HG03571 (cell line): ENCODE measurements around the gene LRP11.
"Not testable (repeated sequence)": the region's sequence is repeated elsewhere in the genome, so short reads cannot be mapped to it uniquely, and the experiment has no call there.

Source experiments
- ATAC-seq: cut with Tn5 transposase; IDR thresholded peaks from one replicate; pipeline ENCODE4 v1.9.1; 2021; ENCODE audit not compliant: unreplicated experiment

Gene LRP11

DNA sequence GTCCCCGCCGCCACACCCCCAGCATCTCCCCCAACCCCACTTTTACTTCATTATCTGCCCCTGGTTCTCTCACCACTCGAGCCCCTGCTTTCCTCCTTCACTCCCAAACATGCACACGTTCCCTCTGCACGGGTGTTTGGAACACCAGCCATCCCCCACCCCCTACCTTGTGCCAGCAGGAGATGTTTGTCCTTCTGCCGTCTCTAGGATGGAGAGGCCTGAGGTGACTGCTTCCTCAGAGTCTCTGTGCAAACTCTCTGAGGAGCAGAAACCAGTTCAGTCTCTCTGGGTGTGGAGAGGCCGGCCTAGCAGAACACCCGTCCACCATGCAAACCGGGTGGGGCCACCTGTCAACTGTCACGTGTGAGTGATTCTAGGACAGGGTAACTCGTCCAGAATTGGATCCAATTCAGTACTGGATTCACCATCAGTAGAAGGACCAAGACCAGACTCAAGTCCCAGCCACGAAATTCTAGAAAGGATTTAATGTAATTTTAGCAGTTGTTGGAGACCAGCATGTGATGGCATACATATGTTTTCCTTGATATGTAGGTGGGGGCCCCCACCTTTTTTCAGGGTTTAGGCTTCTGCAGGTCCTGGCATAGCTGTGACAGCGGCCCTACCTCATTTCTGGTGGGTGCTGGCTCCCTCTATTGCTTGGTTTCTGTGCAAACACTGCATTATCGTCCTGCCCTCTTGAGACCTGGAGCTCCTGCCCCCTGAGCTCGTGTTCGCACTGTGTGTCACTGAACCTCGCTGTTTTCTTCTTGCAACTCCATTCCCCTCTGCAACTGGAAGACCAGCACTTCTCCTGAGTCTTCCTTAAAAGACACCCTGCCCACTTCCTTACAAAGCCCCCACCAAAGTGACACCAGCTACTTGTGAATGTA, 33.9 kb upstream of the LRP11 start, which contains the start of gene RAET1E:
RAET1E (minus strand) TSS at position 259 of the 890 bp plus-strand sequence. CDS start 7,212 bp downstream, outside the sequence.
- ATAC-seq: no peak

DNA sequence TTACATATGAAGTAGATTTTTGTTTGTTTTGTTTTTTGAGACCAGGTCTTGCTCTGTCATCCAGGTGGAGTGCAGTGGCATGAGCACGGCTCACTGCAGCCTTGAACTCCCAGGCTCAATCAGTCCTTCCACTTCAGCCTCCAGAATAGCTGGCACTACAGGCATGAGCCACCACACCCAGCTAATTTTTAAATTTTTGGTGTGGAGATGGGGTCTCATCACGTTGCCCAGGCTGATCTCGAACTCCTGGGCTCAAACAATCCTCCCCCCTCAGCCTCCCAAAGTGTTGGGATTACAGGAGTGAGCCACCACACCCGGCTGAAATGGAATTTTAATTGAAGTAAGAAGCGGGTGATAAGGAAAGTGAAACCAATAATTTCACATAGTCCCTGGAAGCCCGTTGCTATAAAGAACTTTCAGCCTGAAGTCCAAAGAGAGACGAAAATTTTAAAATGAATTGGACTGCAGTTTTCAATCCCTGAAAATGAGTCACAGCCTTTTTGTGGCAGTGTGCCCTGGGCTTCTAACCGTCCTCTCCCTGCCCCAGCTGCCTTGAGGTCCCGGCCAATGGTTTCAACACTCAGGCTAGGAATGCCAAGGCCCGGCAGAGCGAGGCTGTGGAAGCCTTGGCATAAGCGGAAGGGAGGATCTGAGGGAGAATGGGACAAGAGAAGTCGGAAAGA, 33.0 kb upstream of the LRP11 start:
- ATAC-seq: no peak

DNA sequence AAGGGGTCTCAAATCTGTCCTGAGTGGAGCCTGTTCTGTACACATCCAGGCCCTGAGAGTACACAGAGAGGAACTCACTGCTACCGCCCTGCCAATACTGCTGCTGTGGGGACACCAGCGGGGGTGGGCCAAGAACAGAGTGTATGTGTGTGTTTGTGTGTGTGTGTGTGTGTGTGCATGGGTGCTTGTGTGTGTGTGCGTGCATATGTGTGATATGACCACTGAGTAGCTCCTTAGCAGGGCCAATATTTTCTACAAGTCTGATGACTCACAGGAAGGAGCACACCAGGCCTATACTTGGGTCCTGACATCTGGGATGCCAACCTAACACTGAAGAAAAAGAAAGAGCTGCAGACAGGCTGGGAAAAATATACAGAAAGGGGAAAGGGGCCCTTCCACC, 32.3 kb upstream of the LRP11 start:
- ATAC-seq: no peak

DNA sequence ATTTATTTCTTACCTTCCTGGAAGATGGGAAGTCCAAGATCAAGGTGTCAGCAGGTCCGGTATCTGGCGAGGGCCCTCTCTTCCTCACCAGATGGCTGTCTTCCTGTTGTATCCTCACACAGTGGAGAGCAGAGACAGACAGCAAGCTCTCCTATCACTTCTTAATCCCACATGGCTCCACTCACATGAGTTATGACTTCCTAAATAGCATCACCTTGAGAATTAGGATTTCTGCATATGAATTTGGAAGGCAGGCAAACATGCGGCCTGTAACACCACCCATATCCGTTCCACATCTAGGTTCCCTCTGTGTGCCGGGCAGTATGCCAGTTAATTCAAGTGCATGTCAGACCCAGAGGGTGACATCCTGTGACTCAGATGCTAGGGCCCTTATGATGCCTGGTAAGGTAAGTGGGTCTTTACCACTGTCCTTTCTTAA, 31.7 kb upstream of the LRP11 start:
- no peak for ATAC-seq

- ATAC-seq: no peak
These were observed 31.0 kb upstream of the LRP11 start for GRCh38 chr6:149895048-149895590.

DNA sequence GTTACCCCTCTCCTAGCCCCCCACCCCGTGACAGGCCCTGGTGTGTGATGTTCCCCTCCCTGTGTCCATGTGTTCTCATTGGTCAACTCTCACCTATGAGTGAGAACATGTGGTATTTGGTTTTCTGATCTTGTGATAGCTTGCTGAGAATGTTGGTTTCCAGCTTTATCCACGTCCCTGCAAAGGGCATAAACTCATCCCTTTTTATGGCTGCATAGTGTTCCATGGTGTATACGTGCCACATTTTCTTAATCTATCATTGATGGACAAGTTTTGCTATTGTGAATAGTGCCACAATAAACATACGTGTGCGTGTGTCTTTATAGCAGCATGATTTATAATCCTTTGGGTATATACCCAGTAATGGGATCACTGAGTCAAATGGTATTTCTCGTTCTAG, 27.7 kb upstream of the LRP11 start:
- ATAC-seq: not testable (repeated sequence)

DNA sequence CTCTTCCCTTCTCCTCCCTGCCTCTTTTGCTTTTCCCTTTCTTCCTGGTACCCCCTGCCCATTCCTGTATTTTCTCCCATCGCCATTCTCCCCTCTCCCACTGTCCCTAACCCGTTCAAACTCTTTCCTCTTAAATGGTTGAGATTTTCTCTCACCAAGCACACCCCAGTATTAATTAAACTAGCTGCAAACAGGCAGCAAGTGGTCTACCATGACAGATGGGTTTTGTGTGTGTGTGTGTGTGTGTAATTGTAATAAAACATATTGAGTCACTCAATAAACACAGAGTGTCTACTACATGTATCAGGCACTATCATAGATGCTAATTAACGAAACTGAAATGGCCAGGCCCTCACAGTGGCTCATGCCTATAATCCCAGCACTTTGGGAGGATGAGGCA, 27.1 kb upstream of the LRP11 start:
- no peak for ATAC-seq

DNA sequence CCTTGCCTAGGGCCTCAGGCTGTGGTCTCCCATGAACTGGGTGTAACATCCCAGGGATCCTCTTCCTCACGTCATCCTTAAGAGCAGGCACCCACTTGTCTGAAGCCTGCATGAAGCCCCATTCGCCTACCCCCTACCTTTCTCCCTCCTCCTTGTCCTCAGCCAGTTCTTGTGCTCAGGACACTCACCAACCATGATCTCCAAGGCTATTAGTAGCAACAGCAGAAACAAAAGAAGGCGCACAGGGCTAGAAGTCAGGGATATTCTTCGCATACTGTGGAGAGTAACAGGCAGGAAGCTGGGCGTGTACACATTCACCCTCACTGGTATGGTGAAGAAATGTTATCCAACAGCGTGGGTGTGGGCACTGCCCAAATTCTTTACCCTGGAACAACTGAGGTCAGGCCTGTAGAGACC, 26.5 kb upstream of the LRP11 start:
- no peak for ATAC-seq

GRCh38 chr6:149889326-149889725, 25.2 kb upstream of the LRP11 start:
- no peak for ATAC-seq

DNA sequence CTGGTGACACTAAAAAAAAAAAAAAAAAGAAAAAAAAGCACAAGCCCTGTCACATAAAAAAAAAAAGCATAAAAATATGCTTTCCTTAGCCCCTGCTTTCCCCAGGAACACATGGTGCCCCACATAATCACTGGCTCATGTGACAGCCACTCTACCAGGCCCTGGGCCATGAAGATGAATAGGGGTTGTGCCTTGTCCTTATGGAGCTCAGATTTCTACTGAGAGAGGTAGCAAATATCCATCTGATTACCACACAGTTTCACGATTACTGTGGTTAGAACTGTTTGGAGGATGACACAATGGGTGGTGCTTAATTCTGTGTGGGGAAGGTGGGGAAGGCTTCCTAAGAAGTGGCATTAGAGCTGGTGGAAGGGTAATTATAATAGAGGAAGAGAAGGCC, 24.5 kb upstream of the LRP11 start:
- ATAC-seq: no peak

DNA sequence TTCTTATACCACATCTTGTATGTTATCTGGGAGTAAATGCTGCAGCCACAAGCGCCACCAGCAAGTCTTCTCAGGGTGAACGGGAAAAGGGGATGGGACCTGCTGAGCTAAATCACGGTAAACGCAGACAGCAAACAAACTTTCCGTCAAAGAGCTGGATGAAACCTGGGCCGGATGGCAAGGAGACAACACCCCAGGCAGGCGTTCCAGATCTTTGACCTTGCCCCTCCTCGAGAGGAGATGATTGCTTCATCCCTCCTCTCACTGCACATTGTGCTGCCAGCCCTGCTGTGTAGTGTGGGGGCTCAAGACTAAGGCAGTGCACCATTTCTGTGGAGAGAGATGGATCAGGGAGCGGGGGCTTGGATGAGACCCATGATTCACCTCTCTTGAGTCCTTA, 23.9 kb upstream of the LRP11 start:
- no peak for ATAC-seq

DNA sequence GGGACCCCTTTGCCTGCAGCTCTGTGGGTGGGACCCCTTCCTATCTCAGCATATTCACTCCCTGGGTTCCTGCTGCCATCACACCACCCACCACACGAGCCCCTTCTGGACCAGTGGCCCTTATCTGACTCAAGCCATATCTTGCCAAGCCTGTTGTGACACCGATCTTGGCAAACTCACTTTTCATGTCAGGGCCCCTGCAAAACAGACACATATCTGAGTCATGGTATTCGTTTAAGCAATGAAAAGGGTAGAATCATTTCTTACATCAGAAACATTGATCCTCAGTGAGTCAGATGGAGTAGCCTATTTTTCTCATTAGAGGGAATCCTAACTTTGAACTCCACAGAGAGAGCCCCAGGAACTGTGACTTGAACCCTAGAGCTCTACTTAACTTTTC, 23.2 kb upstream of the LRP11 start:
- no peak for ATAC-seq

GRCh38 chr6:149885888-149886287, 21.7 kb upstream of the LRP11 start:
- no peak for ATAC-seq

- ATAC-seq: no peak
These were observed 20.5 kb upstream of the LRP11 start for GRCh38 chr6:149884617-149885016.

- no peak for ATAC-seq
These were observed 20.1 kb upstream of the LRP11 start for GRCh38 chr6:149884215-149884614.

DNA sequence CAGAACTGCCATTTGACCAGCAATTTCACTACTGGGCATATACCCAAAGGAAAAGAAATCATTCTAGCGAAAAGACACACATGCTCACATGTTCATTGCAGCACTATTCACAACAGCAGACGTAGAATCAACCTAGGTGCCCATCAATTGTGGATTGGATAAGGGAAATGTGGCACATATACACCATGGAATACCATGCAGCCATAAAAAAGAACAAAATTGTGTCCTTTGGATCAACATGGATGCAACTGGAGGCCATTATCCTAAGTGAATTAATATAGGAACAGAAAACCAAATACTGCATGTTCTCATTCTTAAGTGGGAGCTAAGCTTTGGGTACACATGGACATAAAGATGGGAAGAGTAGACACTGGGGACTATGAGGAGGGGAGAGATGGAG, 17.7 kb upstream of the LRP11 start:
- no peak for ATAC-seq

DNA sequence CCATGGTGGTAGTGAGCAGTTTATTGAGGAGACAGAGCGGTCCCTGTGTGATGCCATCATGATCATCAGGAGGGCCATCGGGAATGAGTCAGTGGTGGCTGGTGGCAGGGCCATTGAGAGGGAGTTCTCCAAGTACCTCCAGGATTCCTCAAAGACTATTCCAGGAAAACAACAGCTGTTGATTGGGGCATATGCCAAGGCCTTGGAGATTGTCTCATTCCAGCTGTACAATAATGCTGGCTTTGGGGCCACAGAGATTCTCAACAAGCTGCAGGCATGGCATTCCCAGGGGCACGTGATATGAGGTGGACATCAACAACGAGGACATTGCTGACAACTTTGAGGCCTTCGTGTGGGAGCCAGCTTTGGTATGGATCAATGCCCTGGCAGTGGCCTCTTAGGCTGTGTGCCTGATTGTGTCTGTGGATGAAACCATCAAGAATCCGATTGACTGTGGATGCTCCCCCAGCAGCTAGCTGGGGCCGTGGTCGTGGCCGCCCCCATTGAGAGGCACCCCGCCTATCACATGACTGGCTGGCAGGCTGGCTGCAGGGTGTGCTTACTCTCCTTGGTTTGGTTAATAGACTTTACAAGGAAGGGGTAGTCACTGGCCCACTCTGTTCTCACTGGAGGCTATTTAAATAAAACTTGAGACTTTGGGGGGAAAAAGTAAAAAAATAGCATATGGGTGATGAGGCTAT, 17.1 kb upstream of the LRP11 start:
- ATAC-seq: no peak

GRCh38 chr6:149877659-149878058, 13.5 kb upstream of the LRP11 start:
- ATAC-seq: no peak

DNA sequence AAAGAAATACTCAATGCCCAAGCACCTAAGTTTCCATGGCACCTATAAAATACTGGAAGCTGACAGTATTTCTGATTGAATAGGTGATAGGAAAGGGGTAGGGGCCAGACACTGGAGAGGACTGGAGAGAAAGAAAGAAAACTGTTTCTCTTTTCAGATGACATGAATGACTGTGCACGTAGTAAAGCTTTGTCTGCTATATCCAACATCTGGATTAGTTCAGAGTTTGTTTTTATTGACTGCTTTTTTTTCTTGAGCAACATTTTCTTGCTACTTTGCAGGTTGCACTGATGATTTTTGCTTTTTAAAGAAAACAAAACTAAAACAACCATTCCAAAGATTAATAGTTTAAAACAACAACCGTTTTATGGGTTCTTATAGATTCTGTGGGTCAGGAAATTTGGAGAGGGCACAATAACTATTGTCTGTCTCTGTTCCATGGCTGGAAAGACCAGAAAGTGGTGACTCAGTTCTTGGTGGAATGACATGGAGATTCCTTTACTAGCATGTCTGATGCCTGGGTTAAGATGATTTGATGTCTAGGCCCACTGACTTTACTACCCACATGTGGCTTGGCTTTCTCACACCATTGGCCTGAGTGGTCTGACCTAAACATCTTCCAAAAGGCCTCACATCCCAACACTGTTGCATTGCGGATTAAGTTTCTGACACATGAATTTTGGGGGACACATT, 12.2 kb upstream of the LRP11 start:
- ATAC-seq: no peak

- no peak for ATAC-seq
These were observed 8.1 kb upstream of the LRP11 start for GRCh38 chr6:149872233-149872632.

GRCh38 chr6:149871182-149871581, 7.0 kb upstream of the LRP11 start:
- no peak for ATAC-seq
